ACC112 (cell line): Measurements from ENCODE around the gene TM9SF3.
"Not testable (repeated sequence)": the region's sequence is repeated elsewhere in the genome, so short reads cannot be mapped to it uniquely, and the experiment has no call there.

ENCODE experiments used
- H2AFZ ChIP-seq: fragments of 200-600 bp; sonication (generic); one replicate; pipeline ENCODE4 v1.6.0; 2017; ENCODE audit warnings: antibody characterized with exemption, low read length; ENCODE audit not compliant: unreplicated experiment
- H3K27ac ChIP-seq: fragments of 200-600 bp; sonication (generic); 2 replicates; pipeline ENCODE4 v1.5.1; 2014; ENCODE audit warnings: low read depth, mild to moderate bottlenecking, antibody characterized with exemption, low read length, moderate library complexity
- H3K27me3 ChIP-seq: fragments of 200-600 bp; sonication (generic); 2 replicates; pipeline ENCODE4 v1.6.1; 2014; ENCODE audit warnings: mild to moderate bottlenecking, antibody characterized with exemption, low read length, moderate library complexity, mixed read lengths; ENCODE audit not compliant: insufficient read depth
- H3K36me3 ChIP-seq: fragments of 200-600 bp; sonication (generic); 2 replicates; pipeline ENCODE4 v1.6.1; 2016; ENCODE audit warnings: mild to moderate bottlenecking, antibody characterized with exemption, low read length, moderate library complexity, mixed read lengths; ENCODE audit not compliant: insufficient read depth
- H3K4me1 ChIP-seq: fragments of 200-600 bp; sonication (generic); one replicate; pipeline ENCODE4 v1.6.1; 2016; ENCODE audit warnings: low read length, mixed read lengths; ENCODE audit not compliant: insufficient read depth, unreplicated experiment, control insufficient read depth
- H3K4me3 ChIP-seq: fragments of 200-600 bp; sonication (generic); 2 replicates; pipeline ENCODE4 v1.5.1; 2014; ENCODE audit warnings: mild to moderate bottlenecking, low read depth, low read length
- H3K79me2 ChIP-seq: fragments of 200-600 bp; sonication (generic); one replicate; pipeline ENCODE4 v1.6.0; 2016; ENCODE audit warnings: low read length; ENCODE audit not compliant: control insufficient read depth, unreplicated experiment, insufficient read depth

Gene TM9SF3

GRCh38 chr10:96568402-96568801 is 18.4 kb downstream of the TM9SF3 start:
- Histone ChIP-seq H3K4me1 (peaks cover 10% of the 10 kb centered on the region), H3K79me2 (peaks cover 85% of the 10 kb centered on the region), H2AFZ (no peak overlapping the region), H3K27ac (no peak overlapping the region), H3K27me3 (no peaks in the 10 kb centered on the region), H3K4me3 (no peak overlapping the region), H3K36me3 (no peaks in the 10 kb centered on the region; the same call in none of the 2 replicates)

GRCh38 chr10:96565774-96566173 is 21.0 kb downstream of the TM9SF3 start:
- Histone ChIP-seq H3K27me3 (no peaks in the 10 kb centered on the region), H3K27ac (no peak overlapping the region), H3K4me3 (no peak overlapping the region), H3K4me1 (peaks cover 19% of the 10 kb centered on the region), H2AFZ (no peak overlapping the region), H3K36me3 (peaks cover 4% of the 10 kb centered on the region), H3K79me2 (peaks cover 65% of the 10 kb centered on the region)

GRCh38 chr10:96560966-96561887 is 25.6 kb downstream of the TM9SF3 start:
- Histone ChIP-seq H2AFZ (no peak overlapping the region), H3K79me2 (peaks cover 34% of the 10 kb centered on the region), H3K36me3 (peaks cover 19% of the 10 kb centered on the region), H3K27ac (peak overlapping the region; percentile 32), H3K4me3 (no peak overlapping the region), H3K27me3 (no peaks in the 10 kb centered on the region), H3K4me1 (peaks cover 18% of the 10 kb centered on the region)

- H3K27ac ChIP-seq = peak overlapping the region; percentile 9; the same call in 1 of the 2 replicates
- H3K27me3 ChIP-seq = no peaks in the 10 kb centered on the region
- peaks cover 34% of the 10 kb centered on the region for H3K79me2 ChIP-seq
- H3K36me3 ChIP-seq = peaks cover 19% of the 10 kb centered on the region
- H2AFZ ChIP-seq = no peak overlapping the region
- no peak overlapping the region for H3K4me3 ChIP-seq
- H3K4me1 ChIP-seq = peaks cover 13% of the 10 kb centered on the region
Measured at GRCh38 chr10:96560489-96560888, 26.3 kb downstream of the TM9SF3 start.

GRCh38 chr10:96556003-96556402 is 30.8 kb downstream of the TM9SF3 start:
- no peaks in the 10 kb centered on the region for H3K27me3 ChIP-seq
- H3K4me1 ChIP-seq = peaks cover 5% of the 10 kb centered on the region
- H3K79me2 ChIP-seq = peaks cover 11% of the 10 kb centered on the region
- H3K36me3 ChIP-seq = peaks cover 29% of the 10 kb centered on the region
- H2AFZ ChIP-seq = no peak overlapping the region
- no peak overlapping the region for H3K27ac ChIP-seq
- no peak overlapping the region for H3K4me3 ChIP-seq

GRCh38 chr10:96555330-96555729 is 31.5 kb downstream of the TM9SF3 start:
- H3K36me3 ChIP-seq = peaks cover 34% of the 10 kb centered on the region

GRCh38 chr10:96548589-96548988 is 38.2 kb downstream of the TM9SF3 start:
- Histone ChIP-seq H3K4me1 (no peaks in the 10 kb centered on the region), H3K79me2 (peaks cover 8% of the 10 kb centered on the region), H3K36me3 (peaks cover 32% of the 10 kb centered on the region), H3K27me3 (no peaks in the 10 kb centered on the region), H3K27ac (no peak overlapping the region), H2AFZ (no peak overlapping the region), H3K4me3 (no peak overlapping the region)

More at GRCh38 chr10:96555330-96555729, 31.5 kb downstream of the TM9SF3 start:
- peaks cover 11% of the 10 kb centered on the region for H3K79me2 ChIP-seq
- H3K4me1 ChIP-seq = no peaks in the 10 kb centered on the region
- H3K4me3 ChIP-seq = no peak overlapping the region
- no peak overlapping the region for H2AFZ ChIP-seq
- H3K27me3 ChIP-seq = no peaks in the 10 kb centered on the region
- H3K27ac ChIP-seq = no peak overlapping the region

- H3K27me3 ChIP-seq, H3K4me3 ChIP-seq, H2AFZ ChIP-seq, H3K27ac ChIP-seq, H3K79me2 ChIP-seq, H3K4me1 ChIP-seq: not testable (repeated sequence)
- peaks cover 24% of the 10 kb centered on the region for H3K36me3 ChIP-seq
Measured at GRCh38 chr10:96545558-96545957, 41.3 kb downstream of the TM9SF3 start.

GRCh38 chr10:96541921-96542320 is 44.9 kb downstream of the TM9SF3 start:
- Histone ChIP-seq H3K4me1 (no peaks in the 10 kb centered on the region), H3K27me3 (no peaks in the 10 kb centered on the region), H3K79me2 (peaks cover 22% of the 10 kb centered on the region), H2AFZ (no peak overlapping the region), H3K36me3 (peaks cover 31% of the 10 kb centered on the region), H3K27ac (no peak overlapping the region), H3K4me3 (no peak overlapping the region)

GRCh38 chr10:96540240-96540639 is 46.6 kb downstream of the TM9SF3 start:
- H3K79me2 ChIP-seq = peaks cover 24% of the 10 kb centered on the region
- H3K4me1 ChIP-seq = no peaks in the 10 kb centered on the region
- no peaks in the 10 kb centered on the region for H3K27me3 ChIP-seq
- no peak overlapping the region for H3K27ac ChIP-seq
- H3K4me3 ChIP-seq = no peak overlapping the region
- H3K36me3 ChIP-seq = peaks cover 26% of the 10 kb centered on the region
- H2AFZ ChIP-seq = no peak overlapping the region

GRCh38 chr10:96538683-96539082 is 48.1 kb downstream of the TM9SF3 start:
- Histone ChIP-seq H3K4me1 (no peaks in the 10 kb centered on the region), H3K79me2 (peaks cover 29% of the 10 kb centered on the region), H3K27me3 (no peaks in the 10 kb centered on the region), H3K36me3 (peaks cover 23% of the 10 kb centered on the region), H2AFZ (no peak overlapping the region), H3K4me3 (no peak overlapping the region), H3K27ac (no peak overlapping the region)
